Measurements from ENCODE around the gene PM20D2. TPM values are rescaled to one million over a fixed set of nuclear protein-coding genes. Genes with fewer than 3 reads are reported as not detected.

The PM20D2 gene
- total and polyA plus RNA-seq, 2 of the 8 experiments (the other 6 are each of a cell fraction or from before 2014, with no cell fraction given), result 2.7 to 7.6 TPM

DNA sequence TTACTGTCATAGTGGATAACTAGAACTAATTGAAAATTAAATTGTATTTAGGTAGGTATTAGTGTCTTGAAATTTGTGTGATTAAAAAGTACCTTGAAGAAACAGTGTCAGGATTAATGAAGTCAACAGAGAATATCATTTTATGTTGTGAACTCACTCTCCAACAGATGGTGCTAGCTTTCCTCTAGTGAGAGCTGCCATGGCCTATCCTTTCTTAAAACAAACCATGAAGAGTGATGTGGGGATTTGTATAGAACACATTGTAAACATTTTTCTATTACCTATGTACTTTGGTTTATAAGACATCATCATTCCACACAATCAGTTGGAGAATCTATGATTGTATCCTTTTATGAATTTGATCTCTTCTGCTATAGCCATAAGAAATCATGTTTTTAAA lies 23.2 kb upstream of the PM20D2 start (continued):
- TF ChIP-seq CHD7 (IDR thresholded peaks at IDR 0.05; ENCODE audit: insufficient replicate concordance, low read length) (no peak), RAD21 (IDR thresholded peaks at IDR 0.05 in 1 of 2, conservative IDR thresholded peaks at IDR 0.05 in 1 of 2; ENCODE audit: low read depth in 2 of 2, low read length in 2 of 2) (peak; percentile 77 to 82), KDM1A (IDR thresholded peaks at IDR 0.05; ENCODE audit: borderline replicate concordance, low read length) (no peak), YY1 (IDR thresholded peaks at IDR 0.05; ENCODE audit: low read depth, low read length) (no peak), GABPA (IDR thresholded peaks at IDR 0.05; ENCODE audit: borderline replicate concordance, insufficient read depth, low read length) (no peak)

Measured in H1 (cell line).